Measurements from ENCODE around the gene CCL21. TPM values are rescaled to one million over a fixed set of nuclear protein-coding genes. Genes with fewer than 3 reads are reported as not detected.

CCL21 gene
- total RNA-seq, 2 donors from 2014 or later: 7.2 to 24.5 TPM

DNA sequence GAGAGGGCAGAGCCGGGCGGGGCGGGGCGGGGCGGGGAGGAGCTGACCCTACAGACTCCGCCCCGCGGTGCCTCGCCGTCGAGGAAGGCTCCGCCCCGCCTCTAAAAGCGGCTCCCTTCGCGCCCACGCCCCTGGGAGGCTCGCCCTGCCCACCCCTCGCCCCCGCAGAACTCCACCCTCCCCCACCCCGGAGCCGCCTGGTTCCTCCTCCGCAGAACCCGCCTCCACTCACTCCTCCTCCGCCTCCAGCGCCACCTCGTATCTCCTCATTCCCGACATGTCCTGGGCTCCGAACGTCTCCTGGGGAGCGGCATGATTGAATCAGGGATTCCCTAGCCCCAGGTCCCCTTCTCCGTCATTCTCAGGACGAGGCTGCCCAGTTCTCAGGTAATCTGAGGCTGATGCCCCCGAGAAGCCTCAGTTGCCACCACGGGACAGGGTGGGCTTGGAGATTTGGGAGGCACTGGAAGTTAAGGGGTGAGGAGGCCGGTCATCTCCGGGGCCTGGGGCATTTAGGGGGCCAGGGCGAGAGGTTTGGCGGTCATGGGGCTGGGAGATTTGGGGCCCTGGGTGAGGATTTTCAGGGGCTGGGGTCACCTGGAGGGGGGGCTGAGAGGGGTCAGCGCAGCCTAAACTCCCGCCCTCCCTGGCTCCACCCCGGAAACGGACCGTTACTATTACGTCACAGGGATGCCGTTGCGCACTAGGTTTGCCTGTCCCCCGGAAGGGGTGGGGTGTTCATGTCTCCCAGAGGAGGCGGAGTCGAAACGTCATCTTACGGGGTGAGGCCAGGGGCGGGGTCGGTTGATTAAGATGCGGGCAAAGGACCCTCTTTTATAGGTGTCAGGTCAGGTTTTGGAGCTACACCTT is 44.3 kb downstream of the CCL21 start:
- no peaks in the 10 kb centered on the region for H3K36me3 ChIP-seq
- intact Hi-C loops (cut with DNase I): loop anchor here (5.0 kb wide), 1 partner anchor 37 kb away; no protein-coding TSS in a partner anchor
- no peaks in the 10 kb centered on the region for H3K9me3 ChIP-seq
- H3K27me3 ChIP-seq (replicated peaks; ENCODE audit: insufficient read depth): no peaks in the 10 kb centered on the region
- under 1% methylated on average over 55 of the region's 55 CpGs for WGBS
- TF ChIP-seq, protein P1, sequence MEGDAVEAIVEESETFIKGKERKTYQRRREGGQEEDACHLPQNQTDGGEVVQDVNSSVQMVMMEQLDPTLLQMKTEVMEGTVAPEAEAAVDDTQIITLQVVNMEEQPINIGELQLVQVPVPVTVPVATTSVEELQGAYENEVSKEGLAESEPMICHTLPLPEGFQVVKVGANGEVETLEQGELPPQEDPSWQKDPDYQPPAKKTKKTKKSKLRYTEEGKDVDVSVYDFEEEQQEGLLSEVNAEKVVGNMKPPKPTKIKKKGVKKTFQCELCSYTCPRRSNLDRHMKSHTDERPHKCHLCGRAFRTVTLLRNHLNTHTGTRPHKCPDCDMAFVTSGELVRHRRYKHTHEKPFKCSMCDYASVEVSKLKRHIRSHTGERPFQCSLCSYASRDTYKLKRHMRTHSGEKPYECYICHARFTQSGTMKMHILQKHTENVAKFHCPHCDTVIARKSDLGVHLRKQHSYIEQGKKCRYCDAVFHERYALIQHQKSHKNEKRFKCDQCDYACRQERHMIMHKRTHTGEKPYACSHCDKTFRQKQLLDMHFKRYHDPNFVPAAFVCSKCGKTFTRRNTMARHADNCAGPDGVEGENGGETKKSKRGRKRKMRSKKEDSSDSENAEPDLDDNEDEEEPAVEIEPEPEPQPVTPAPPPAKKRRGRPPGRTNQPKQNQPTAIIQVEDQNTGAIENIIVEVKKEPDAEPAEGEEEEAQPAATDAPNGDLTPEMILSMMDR (IDR thresholded peaks at IDR 0.05): peak in 1 of 4 experiments; percentile 10
- TF ChIP-seq POLR2AphosphoS5 (IDR thresholded peaks at IDR 0.05): peak; percentile 92
- peak; percentile 69 for TF ChIP-seq POLR2A (IDR thresholded peaks at IDR 0.05)
- peak overlapping the region; percentile 63 to 84 for H3K4me3 ChIP-seq
- peak; percentile 95 for DNase-seq (ENCODE audit: low spot score)
- H3K27ac ChIP-seq: peak overlapping the region; percentile 96 to 99
- H3K4me1 ChIP-seq (replicated peaks): peaks cover 7% of the 10 kb centered on the region

DNA sequence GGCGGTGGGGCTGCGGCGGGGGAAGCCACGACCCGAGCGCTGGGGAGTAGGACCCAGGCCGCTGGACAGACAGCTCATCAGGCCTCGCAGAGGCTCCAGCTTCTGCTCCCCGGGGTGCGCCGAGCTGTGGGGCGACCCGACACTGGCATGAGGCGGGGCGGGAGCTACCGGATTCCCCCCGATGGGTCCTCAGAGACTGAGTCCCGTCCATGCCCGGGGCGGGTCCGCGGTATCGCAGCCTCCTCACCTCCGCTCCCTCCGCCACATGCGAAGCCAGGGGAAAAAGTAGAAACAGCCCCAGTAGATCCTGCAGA is 44.9 kb downstream of the CCL21 start:
- Histone ChIP-seq H3K27ac (peak overlapping the region; percentile 96 to 99), H3K9me3 (no peaks in the 10 kb centered on the region), H3K4me3 (peak overlapping the region; percentile 63 to 84), H3K27me3 (replicated peaks; ENCODE audit: insufficient read depth) (no peaks in the 10 kb centered on the region), H3K36me3 (no peaks in the 10 kb centered on the region), H3K4me1 (replicated peaks) (peaks cover 7% of the 10 kb centered on the region)
- intact Hi-C loops (cut with DNase I): loop anchor here (5.0 kb wide), 1 partner anchor 37 kb away; no protein-coding TSS in a partner anchor
- 2% methylated on average over 18 of the region's 26 CpGs for WGBS
- no peak for DNase-seq (ENCODE audit: low spot score)
- TF ChIP-seq POLR2AphosphoS5 (IDR thresholded peaks at IDR 0.05): no peak
- peak; percentile 16 for TF ChIP-seq POLR2A (IDR thresholded peaks at IDR 0.05)
- TF ChIP-seq, protein P1 (IDR thresholded peaks at IDR 0.05): peak in 1 of 4 experiments; percentile 34

DNA sequence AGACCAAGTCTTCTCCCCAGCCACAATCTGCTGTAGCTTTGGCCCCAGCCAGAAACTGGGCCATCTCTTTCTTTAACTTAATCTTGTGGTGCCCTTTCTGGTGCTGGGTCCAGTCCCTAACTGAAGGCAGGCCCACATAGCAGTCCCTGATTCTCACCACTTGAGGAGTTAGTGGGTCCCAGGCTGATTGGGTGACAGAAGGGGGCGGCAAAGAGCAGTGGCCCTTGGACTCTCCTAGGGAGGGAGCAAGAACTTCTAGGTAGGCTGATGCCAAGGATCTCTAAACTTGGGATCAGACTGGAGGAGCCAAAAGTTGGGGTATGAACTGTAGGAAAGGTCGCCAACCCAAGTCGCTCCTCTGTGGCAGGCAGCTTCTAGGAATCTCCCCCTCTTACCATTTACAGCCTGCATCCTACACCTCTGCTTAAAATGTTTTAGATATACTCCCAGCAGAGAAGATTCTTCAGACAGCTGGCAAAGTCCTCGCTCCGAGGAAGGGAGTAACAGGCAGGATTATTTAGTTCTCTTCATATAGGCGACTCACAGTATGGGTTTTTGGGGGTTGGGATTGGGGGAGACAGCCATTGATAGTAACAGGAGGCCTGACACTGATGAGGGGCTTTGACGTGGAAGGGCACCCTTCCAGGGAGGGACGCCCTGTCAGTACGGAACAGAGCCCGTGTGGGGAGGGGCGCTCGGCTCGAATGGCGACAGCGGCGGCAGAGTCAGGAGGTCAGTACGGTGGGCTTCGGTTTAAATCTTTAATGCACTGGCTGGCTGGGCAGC is 45.5 kb downstream of the CCL21 start:
- 25% methylated on average over 11 of the region's 18 CpGs for WGBS

DNA sequence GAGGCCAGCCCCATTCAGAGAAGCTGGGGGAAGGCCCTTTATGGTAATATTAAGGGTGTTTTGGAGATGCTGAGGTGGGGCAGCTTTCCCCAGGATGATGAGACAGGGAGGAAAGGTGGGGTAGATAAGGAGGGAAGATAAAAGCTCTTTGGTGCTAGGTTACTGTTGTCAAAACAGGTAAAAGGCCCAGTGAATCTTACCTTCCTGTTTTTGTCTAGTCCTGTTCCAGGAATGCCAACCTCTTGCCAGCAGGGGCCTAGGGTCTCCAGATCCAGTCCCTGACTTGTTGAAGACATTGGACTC is 46.7 kb downstream of the CCL21 start:
- Histone ChIP-seq H3K36me3 (no peaks in the 10 kb centered on the region), H3K27ac (no peak overlapping the region)
- intact Hi-C loops (cut with DNase I): no loop called here

More for the DNA sequence above, 45.5 kb downstream of the CCL21 start:
- no peaks in the 10 kb centered on the region for H3K27me3 ChIP-seq (replicated peaks; ENCODE audit: insufficient read depth)
- TF ChIP-seq POLR2AphosphoS5 (IDR thresholded peaks at IDR 0.05) (peak; percentile 25), POLR2A (IDR thresholded peaks at IDR 0.05) (no peak)
- TF ChIP-seq, protein P1 (IDR thresholded peaks at IDR 0.05): peak; percentile 19 to 72 (median 50)
- H3K4me1 ChIP-seq (replicated peaks): peaks cover 7% of the 10 kb centered on the region
- no peaks in the 10 kb centered on the region for H3K9me3 ChIP-seq
- H3K36me3 ChIP-seq: no peaks in the 10 kb centered on the region
- peak overlapping the region; percentile 96 to 99 for H3K27ac ChIP-seq
- intact Hi-C loops (cut with DNase I): loop anchor here (5.0 kb wide), 1 partner anchor 38 kb away; no protein-coding TSS in a partner anchor
- DNase-seq (ENCODE audit: low spot score): peak; percentile 65
- H3K4me3 ChIP-seq: peak overlapping the region; percentile 63 to 84

More for the DNA sequence above, 46.7 kb downstream of the CCL21 start:
- Histone ChIP-seq H3K4me3 (no peak overlapping the region), H3K27me3 (replicated peaks; ENCODE audit: insufficient read depth) (no peaks in the 10 kb centered on the region), H3K9me3 (no peaks in the 10 kb centered on the region), H3K4me1 (replicated peaks) (peaks cover 7% of the 10 kb centered on the region)
- DNase-seq (ENCODE audit: low spot score): no peak
- TF ChIP-seq POLR2A (IDR thresholded peaks at IDR 0.05) (no peak), POLR2AphosphoS5 (IDR thresholded peaks at IDR 0.05) (no peak)
- TF ChIP-seq, protein P1 (IDR thresholded peaks at IDR 0.05): no peak

Measured in prostate gland (tissue), 2 donors.